CD4-positive, CD25-positive, alpha-beta regulatory T cell (primary cell): ENCODE data around the gene ZNF335. TPM values are rescaled to one million over a fixed set of nuclear protein-coding genes. Genes with fewer than 3 reads are reported as not detected.

Experiments
- ATAC-seq, 2 donors: fragments of 150-1000 bp; cut with Tn5 transposase; one replicate each; pipeline ENCODE4 v1.10.0; 2021; ENCODE audit warnings: low read depth in 2 of 2, moderate number of reproducible peaks in 2 of 2, moderate library complexity in 1 of 2
- DNase-seq, 3 donors: peaks; one replicate each; pipeline versions ENCODE4 v3.0.0 to v3.0.0-alpha.2; 2012 to 2022; ENCODE audit warnings: mixed read lengths in 1 of 3
- H3K27ac ChIP-seq: one replicate; pipeline ENCODE4 v1.7.0; 2013; ENCODE audit warnings: mild to moderate bottlenecking, low read length; ENCODE audit not compliant: insufficient read depth, poor library complexity, severe bottlenecking
- H3K27me3 ChIP-seq: one replicate; pipeline ENCODE4 v1.7.0; 2013; ENCODE audit warnings: low read length; ENCODE audit not compliant: control insufficient read depth, insufficient read depth
- H3K36me3 ChIP-seq: one replicate; pipeline ENCODE4 v1.7.0; 2013; ENCODE audit warnings: mild to moderate bottlenecking, low read length, moderate library complexity; ENCODE audit not compliant: control insufficient read depth, insufficient read depth
- H3K4me1 ChIP-seq: 2 replicates; pipeline ENCODE4 v1.7.0; 2013; ENCODE audit warnings: mild to moderate bottlenecking, low read length; ENCODE audit not compliant: insufficient read depth, control insufficient read depth, poor library complexity, severe bottlenecking
- H3K4me3 ChIP-seq: one replicate; pipeline ENCODE4 v1.7.0; 2013; ENCODE audit warnings: low read depth, mild to moderate bottlenecking, low read length, moderate library complexity
- H3K9me3 ChIP-seq, 2 experiments: 1 replicate in 1 of 2; 2 replicates in 1 of 2; pipeline ENCODE4 v1.7.0; 2013; ENCODE audit warnings: low read length in 2 of 2, mild to moderate bottlenecking in 1 of 2, moderate library complexity in 1 of 2; ENCODE audit not compliant: control insufficient read depth in 2 of 2
- H3K27ac Mint-ChIP-seq, 3 donors: one replicate each; pipeline ENCODE4 v1.8.0; 2020 to 2022; ENCODE audit warnings: mild to moderate bottlenecking in 3 of 3, mixed read lengths in 3 of 3, moderate library complexity in 2 of 3
- H3K27me3 Mint-ChIP-seq: one replicate; pipeline ENCODE4 v1.8.0; 2022; ENCODE audit warnings: mild to moderate bottlenecking, mixed read lengths
- H3K36me3 Mint-ChIP-seq: one replicate; pipeline ENCODE4 v1.8.0; 2020; ENCODE audit warnings: mixed read lengths
- H3K4me1 Mint-ChIP-seq, 4 donors: one replicate each; pipeline ENCODE4 v1.8.0; 2020 to 2022; ENCODE audit warnings: mixed read lengths in 4 of 4, mild to moderate bottlenecking in 1 of 4
- H3K4me3 Mint-ChIP-seq, 4 donors: one replicate each; pipeline ENCODE4 v1.8.0; 2020 to 2022; ENCODE audit warnings: mild to moderate bottlenecking in 4 of 4, mixed read lengths in 4 of 4, moderate library complexity in 3 of 4
- H3K9me3 Mint-ChIP-seq, 7 donors: one replicate each; pipeline ENCODE4 v1.8.0; 2020 to 2022; ENCODE audit warnings: mixed read lengths in 7 of 7, mild to moderate bottlenecking in 3 of 7, moderate library complexity in 2 of 7
- polyA plus RNA-seq, 4 donors: library from polyadenylated mRNA; unstranded; fragments of 300-500 nt; fragmentation: Illumina TruSeq; gene quantifications; one replicate each; pipeline ENCODE4 v1.2.3, GENCODE V29; 2021
- total RNA-seq: library from RNA; stranded (reverse); gene quantifications from one replicate; pipeline ENCODE4 v1.2.3, GENCODE V29; 2022

ZNF335 gene
- total and polyA plus RNA-seq, 5 donors from 2014 or later = 8.2 to 137 (median 12.8) TPM

DNA sequence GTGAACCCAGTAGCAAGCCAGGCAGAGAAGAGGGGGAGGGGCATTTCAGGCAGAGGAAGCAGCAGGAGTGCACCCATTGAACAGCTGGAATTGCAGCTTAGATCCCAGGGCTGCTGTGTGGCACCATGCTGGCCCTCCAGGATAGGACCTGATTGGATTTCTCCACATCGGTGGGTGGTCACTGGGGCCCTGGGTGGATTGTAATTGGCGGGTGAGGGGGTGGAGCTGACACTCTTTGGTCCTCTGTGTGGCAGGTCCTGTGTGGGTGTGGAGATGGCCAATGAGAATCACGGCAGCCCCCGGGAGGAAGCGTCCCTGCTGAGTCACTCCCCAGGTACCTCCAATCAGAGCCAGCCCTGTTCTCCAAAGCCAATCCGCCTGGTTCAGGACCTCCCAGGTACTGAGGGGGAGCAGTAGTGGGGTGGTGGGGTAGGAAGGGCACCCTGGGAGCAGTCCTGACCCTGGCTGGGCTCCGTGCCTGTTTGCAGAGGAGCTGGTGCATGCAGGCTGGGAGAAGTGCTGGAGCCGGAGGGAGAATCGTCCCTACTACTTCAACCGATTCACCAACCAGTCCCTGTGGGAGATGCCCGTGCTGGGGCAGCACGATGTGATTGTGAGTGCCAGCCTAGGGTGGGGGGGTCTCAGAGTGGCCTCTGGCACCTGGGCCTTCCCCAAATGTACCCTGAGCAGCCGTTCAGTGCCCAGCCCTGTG lies 33.1 kb downstream of the ZNF335 start:
- peak overlapping the region; percentile 23 to 86 (median 66) for H3K4me3 Mint-ChIP-seq
- H3K9me3 Mint-ChIP-seq = no peaks in the 10 kb centered on the region
- peaks cover 5 to 32% (median 20%) of the 10 kb centered on the region in 4 donors for H3K4me1 Mint-ChIP-seq
- H3K4me1 ChIP-seq = peaks cover 33% of the 10 kb centered on the region
- H3K36me3 Mint-ChIP-seq = peaks cover 28% of the 10 kb centered on the region
- no peak overlapping the region for H3K4me3 ChIP-seq
- DNase-seq = no peak
- ATAC-seq = no peak
- H3K27ac ChIP-seq = no peak overlapping the region
- H3K36me3 ChIP-seq = peaks cover 58% of the 10 kb centered on the region
- no peaks in the 10 kb centered on the region for H3K9me3 ChIP-seq
- H3K27me3 Mint-ChIP-seq = no peaks in the 10 kb centered on the region
- peak overlapping the region; percentile 90 to 95 (median 90) for H3K27ac Mint-ChIP-seq
- H3K27me3 ChIP-seq = no peaks in the 10 kb centered on the region

DNA sequence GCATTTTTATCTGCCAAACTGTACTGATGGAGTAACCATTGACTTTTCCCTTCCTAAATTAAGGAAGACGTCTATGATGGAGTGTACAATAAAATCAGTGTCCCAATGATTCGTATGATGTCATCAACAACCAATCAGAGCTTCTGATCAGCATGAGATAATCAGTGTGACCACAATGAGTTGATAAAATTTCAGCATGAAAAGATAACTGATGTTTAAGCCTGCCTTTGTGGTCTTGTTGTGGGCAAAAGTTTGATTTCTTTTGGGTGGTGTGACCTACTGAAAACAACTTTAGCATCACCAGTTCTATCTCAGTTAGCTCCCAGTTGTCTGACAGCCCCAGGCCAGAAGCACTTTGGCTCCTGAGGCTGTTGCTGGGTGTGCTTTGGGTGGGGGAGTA lies 34.2 kb downstream of the ZNF335 start:
- Histone ChIP-seq H3K36me3 (peaks cover 47% of the 10 kb centered on the region), H3K27ac (peak overlapping the region; percentile 49), H3K4me3 (no peak overlapping the region), H3K9me3 (no peaks in the 10 kb centered on the region), H3K4me1 (peaks cover 39% of the 10 kb centered on the region), H3K27me3 (no peaks in the 10 kb centered on the region)
- DNase-seq = peak in 1 of 3 donors; percentile 29
- Mint-ChIP-seq H3K27ac (peak overlapping the region; percentile 90 to 95 (median 92)), H3K4me1 (peaks cover 10 to 38% (median 26%) of the 10 kb centered on the region in 4 donors), H3K27me3 (no peaks in the 10 kb centered on the region), H3K36me3 (peaks cover 27% of the 10 kb centered on the region), H3K4me3 (peak overlapping the region; percentile 77 to 86 (median 83)), H3K9me3 (no peaks in the 10 kb centered on the region)
- ATAC-seq = no peak

DNA sequence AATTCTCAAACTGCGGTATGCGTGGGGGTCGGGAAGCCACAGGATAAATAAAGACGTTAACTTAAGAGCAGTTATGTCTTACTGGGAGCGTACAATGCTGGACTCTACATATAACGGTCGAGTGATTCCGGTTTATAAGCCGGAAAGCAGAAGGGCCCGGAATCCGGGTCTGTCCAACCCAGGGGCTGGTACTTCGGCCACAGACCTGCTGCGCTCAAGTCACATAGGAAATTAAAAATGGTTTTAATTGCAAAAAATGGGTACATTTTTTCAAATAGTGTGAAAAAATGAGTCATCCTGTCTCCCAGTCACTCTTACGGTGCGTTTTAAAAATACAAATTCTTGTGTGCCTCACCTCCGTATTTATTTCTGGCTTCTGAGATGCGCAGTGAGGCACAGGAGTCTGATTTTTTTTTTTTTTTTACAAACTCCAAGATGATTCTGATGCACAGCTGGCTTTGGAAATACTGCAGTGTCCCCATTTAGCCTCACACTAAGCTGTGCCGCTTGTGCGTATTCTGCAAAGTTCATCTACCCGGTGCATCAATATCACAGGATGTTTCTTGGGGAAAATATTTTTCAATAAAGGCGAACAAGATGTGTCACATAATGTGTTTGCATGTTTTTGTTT lies 36.5 kb downstream of the ZNF335 start:
- peaks cover 27% of the 10 kb centered on the region for H3K36me3 Mint-ChIP-seq
- peak overlapping the region; percentile 96 to 98 (median 97) for H3K27ac Mint-ChIP-seq
- ATAC-seq = peak in 1 of 2 donors; percentile 6

DNA sequence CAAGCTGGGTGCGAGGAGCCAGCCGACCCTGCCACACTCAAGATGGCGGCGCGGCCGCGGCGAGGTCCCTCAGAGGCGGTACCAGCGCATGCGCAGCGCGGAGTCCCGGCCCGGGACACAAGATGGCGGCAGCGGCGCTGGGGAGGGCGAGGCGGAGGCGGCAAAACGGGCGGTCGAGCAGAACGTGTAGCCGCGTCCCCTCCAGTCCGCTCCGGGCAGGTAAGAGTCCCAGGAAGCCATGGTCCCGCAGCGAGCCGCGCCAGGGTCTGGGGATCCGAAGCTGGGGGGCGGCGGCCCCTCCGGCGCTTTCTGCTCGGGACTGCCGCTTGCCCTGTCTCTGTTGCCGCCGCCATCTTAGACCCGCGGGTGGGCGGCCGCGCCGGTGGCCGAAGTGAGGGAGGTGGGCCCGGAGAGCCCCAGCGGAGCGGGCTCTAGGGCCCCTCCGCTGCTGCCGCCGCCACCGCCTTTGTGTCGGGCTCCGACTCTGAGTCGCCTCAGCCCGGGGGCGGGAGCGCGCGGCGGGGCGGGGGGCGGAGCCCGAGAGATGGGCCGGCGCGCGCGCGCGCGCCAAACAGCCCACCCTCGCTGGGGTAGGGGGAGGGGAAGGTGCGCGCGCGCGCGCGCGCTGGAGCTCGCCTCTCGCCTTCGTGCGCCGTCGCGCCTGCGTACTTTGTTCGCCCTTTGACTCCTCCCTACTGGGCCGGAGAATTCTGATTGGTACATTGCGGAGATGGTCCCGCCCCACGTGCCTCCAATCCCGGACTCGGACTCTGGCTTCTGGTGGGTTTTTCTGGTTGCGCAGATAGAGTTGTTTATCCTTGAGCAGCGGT lies 37.2 kb downstream of the ZNF335 start, which contains the start of gene PCIF1:
Gene PCIF1, plus strand, starts transcription at position 98 of the 830 bp plus-strand sequence. CDS start 4,317 bp downstream, outside the sequence.
- H3K36me3 Mint-ChIP-seq = peaks cover 22% of the 10 kb centered on the region
- H3K9me3 Mint-ChIP-seq = no peaks in the 10 kb centered on the region
- peak within 1 kb of the TSS; percentile 98 for H3K4me3 ChIP-seq
- H3K36me3 ChIP-seq = peaks cover 26% of the 10 kb centered on the region
- DNase-seq (peak; percentile 96 to 99 (median 98)), ATAC-seq (peak; percentile 78 to 82)
- peaks cover 39% of the 10 kb centered on the region for H3K4me1 ChIP-seq
- peak within 1 kb of the TSS; percentile 99 for H3K27ac ChIP-seq
- no peaks in the 10 kb centered on the region for H3K9me3 ChIP-seq
- H3K4me3 Mint-ChIP-seq = peak within 1 kb of the TSS; percentile 90 to 98 (median 97)
- H3K27me3 Mint-ChIP-seq = no peaks in the 10 kb centered on the region
- H3K27me3 ChIP-seq = no peaks in the 10 kb centered on the region
- H3K4me1 Mint-ChIP-seq = peaks cover 10 to 38% (median 26%) of the 10 kb centered on the region in 4 donors
- peak within 1 kb of the TSS; percentile 97 to 99 (median 98) for H3K27ac Mint-ChIP-seq

More for the DNA sequence above, 36.5 kb downstream of the ZNF335 start:
- H3K4me3 ChIP-seq = peak overlapping the region; percentile 98
- Mint-ChIP-seq H3K4me3 (peak overlapping the region; percentile 90 to 98 (median 96)), H3K27me3 (no peaks in the 10 kb centered on the region), H3K4me1 (peaks cover 10 to 38% (median 26%) of the 10 kb centered on the region in 4 donors), H3K9me3 (no peaks in the 10 kb centered on the region)
- no peaks in the 10 kb centered on the region for H3K27me3 ChIP-seq
- H3K4me1 ChIP-seq = peaks cover 39% of the 10 kb centered on the region
- H3K27ac ChIP-seq = peak overlapping the region; percentile 99
- DNase-seq = peak in 1 of 3 donors; percentile 57
- peaks cover 33% of the 10 kb centered on the region for H3K36me3 ChIP-seq
- H3K9me3 ChIP-seq = no peaks in the 10 kb centered on the region

DNA sequence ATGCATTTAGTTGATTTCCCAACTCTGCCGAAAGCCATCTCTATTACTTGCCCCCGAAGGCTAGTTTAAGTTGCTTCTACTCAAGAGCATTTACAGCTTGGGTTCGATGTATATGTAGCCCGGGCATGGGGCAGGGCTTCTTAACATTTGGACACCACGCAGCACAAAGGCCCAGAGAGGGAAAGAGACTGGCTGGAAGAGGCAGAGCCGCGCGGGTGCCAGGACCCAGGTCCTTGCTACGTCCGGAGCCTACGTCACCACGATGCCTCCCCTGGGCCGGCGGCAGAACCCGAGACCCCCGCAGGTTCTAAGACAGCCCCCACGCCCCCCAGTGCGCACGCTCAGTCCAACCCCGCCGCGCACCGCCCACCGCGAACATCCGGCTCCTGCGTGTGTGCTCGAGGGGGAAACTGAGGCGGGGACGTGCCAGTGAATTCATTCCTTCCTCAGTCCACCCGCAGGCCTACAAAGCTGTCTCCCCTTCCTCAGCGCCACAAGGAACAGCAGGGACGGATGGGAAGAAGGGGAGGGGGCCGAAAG lies 37.9 kb downstream of the ZNF335 start:
- DNase-seq (no peak), ATAC-seq (no peak)
- H3K4me1 Mint-ChIP-seq = peaks cover 10 to 38% (median 25%) of the 10 kb centered on the region in 4 donors

DNA sequence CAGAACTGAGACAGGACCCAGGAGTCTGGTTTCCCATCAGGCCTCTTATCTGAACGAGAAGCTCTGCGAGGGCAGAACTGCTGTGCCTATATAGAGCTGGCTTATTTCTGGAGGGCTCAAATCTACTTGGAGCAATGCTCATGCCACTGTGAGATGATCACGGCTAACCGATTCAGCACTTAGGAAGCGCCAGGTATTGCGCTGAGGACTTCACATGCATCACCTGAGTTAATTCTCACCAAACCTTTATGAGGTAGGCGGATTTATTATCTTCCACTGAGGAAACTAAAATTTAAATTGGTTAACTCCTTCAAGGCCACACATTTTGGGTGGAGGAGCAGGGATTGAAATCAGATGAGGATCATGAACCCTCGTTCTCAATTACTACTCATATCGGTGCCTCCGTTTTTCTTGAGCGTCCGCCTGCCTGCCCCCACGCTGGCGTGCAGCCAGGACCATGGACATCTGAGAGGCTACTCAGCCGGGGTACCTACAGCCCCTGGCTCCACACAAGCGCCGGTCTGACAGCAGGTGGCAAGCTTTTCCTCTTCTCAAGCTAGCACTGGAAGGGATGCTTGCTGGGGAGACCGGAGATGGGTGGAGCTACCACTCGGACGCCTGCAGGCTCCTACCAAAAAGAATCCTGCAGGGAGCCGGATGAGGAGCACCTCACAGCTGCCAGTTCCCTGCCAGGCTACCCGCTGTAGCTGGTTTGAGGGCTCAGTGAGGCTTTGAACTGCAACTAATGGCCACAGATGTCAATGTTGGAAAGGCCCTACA lies 38.5 kb downstream of the ZNF335 start:
- Histone ChIP-seq H3K27me3 (no peaks in the 10 kb centered on the region), H3K4me3 (peak overlapping the region; percentile 90), H3K36me3 (peaks cover 13% of the 10 kb centered on the region), H3K27ac (peak overlapping the region; percentile 99), H3K4me1 (peaks cover 34% of the 10 kb centered on the region), H3K9me3 (no peaks in the 10 kb centered on the region)
- Mint-ChIP-seq H3K27ac (peak overlapping the region; percentile 97 to 99 (median 97)), H3K27me3 (no peaks in the 10 kb centered on the region), H3K9me3 (no peaks in the 10 kb centered on the region), H3K4me3 (peak overlapping the region; percentile 90 to 97 (median 97)), H3K36me3 (peaks cover 12% of the 10 kb centered on the region), H3K4me1 (peaks cover 10 to 36% (median 25%) of the 10 kb centered on the region in 4 donors)
- ATAC-seq (no peak), DNase-seq (peak; percentile 44 to 81 (median 59))

More for the DNA sequence above, 37.9 kb downstream of the ZNF335 start:
- Mint-ChIP-seq H3K36me3 (peaks cover 15% of the 10 kb centered on the region), H3K27ac (peak overlapping the region; percentile 97 to 99 (median 97)), H3K27me3 (no peaks in the 10 kb centered on the region), H3K9me3 (no peaks in the 10 kb centered on the region), H3K4me3 (peak overlapping the region; percentile 90 to 97 (median 97))
- peak overlapping the region; percentile 90 for H3K4me3 ChIP-seq
- H3K27me3 ChIP-seq = no peaks in the 10 kb centered on the region
- peak overlapping the region; percentile 99 for H3K27ac ChIP-seq
- H3K36me3 ChIP-seq = peaks cover 19% of the 10 kb centered on the region
- H3K4me1 ChIP-seq = peaks cover 39% of the 10 kb centered on the region
- no peaks in the 10 kb centered on the region for H3K9me3 ChIP-seq
